ENCODE results near the gene LMNA.

Gene LMNA

DNA sequence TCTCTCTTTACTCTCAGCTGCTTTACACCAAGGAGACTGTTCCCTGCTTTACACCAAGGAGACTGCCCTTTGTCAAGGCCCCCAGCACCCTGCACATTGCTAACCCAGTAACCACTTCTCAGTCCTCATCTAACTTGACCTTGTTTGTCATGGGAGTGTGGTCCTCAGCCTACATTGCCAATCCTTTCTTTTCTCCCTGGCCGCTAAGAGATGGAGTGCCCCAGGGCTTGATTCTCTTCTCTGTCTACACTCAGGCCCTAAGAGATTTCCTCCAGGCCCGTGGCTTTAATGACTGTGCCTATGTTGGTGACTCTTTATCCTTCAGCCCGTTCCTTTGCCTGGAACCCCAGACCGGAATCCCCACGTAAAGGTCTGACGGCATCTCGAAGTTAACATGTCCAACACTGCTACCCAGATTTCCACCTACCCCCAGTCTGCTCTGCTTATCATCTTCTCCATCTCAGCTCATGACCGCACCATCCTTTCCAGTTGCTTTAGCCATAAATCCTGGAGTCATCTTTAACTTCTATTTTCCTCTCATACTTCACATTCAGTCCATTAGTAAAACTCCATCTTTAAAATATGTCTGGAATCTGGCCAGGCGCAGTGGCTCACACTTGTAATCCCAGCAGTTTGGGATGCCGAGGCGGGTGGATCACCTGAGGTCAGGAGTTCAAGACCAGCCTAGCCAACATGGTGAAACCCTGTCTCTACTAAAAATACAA, 29.4 kb downstream of the LMNA start:
- H3K27ac ChIP-seq (replicated peaks), result no peak overlapping the region
- TF ChIP-seq POLR2AphosphoS5 (IDR thresholded peaks at IDR 0.05; ENCODE audit: low read depth), result no peak
- no peak for TF ChIP-seq GABPA (IDR thresholded peaks at IDR 0.05; ENCODE audit: low read depth)
- no peak for TF ChIP-seq SPI1 (IDR thresholded peaks at IDR 0.05; ENCODE audit: borderline replicate concordance, low read depth)
- TF ChIP-seq, protein P1, sequence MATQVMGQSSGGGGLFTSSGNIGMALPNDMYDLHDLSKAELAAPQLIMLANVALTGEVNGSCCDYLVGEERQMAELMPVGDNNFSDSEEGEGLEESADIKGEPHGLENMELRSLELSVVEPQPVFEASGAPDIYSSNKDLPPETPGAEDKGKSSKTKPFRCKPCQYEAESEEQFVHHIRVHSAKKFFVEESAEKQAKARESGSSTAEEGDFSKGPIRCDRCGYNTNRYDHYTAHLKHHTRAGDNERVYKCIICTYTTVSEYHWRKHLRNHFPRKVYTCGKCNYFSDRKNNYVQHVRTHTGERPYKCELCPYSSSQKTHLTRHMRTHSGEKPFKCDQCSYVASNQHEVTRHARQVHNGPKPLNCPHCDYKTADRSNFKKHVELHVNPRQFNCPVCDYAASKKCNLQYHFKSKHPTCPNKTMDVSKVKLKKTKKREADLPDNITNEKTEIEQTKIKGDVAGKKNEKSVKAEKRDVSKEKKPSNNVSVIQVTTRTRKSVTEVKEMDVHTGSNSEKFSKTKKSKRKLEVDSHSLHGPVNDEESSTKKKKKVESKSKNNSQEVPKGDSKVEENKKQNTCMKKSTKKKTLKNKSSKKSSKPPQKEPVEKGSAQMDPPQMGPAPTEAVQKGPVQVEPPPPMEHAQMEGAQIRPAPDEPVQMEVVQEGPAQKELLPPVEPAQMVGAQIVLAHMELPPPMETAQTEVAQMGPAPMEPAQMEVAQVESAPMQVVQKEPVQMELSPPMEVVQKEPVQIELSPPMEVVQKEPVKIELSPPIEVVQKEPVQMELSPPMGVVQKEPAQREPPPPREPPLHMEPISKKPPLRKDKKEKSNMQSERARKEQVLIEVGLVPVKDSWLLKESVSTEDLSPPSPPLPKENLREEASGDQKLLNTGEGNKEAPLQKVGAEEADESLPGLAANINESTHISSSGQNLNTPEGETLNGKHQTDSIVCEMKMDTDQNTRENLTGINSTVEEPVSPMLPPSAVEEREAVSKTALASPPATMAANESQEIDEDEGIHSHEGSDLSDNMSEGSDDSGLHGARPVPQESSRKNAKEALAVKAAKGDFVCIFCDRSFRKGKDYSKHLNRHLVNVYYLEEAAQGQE (IDR thresholded peaks at IDR 0.05; ENCODE audit: insufficient replicate concordance, low read depth), result no peak
- TF ChIP-seq, protein P2, sequence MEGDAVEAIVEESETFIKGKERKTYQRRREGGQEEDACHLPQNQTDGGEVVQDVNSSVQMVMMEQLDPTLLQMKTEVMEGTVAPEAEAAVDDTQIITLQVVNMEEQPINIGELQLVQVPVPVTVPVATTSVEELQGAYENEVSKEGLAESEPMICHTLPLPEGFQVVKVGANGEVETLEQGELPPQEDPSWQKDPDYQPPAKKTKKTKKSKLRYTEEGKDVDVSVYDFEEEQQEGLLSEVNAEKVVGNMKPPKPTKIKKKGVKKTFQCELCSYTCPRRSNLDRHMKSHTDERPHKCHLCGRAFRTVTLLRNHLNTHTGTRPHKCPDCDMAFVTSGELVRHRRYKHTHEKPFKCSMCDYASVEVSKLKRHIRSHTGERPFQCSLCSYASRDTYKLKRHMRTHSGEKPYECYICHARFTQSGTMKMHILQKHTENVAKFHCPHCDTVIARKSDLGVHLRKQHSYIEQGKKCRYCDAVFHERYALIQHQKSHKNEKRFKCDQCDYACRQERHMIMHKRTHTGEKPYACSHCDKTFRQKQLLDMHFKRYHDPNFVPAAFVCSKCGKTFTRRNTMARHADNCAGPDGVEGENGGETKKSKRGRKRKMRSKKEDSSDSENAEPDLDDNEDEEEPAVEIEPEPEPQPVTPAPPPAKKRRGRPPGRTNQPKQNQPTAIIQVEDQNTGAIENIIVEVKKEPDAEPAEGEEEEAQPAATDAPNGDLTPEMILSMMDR (IDR thresholded peaks at IDR 0.05; ENCODE audit: insufficient read depth, low read length), result no peak
- DNase-seq (ENCODE audit: low read depth in 1 of 2, low spot score in 1 of 2), result no peak

DNA sequence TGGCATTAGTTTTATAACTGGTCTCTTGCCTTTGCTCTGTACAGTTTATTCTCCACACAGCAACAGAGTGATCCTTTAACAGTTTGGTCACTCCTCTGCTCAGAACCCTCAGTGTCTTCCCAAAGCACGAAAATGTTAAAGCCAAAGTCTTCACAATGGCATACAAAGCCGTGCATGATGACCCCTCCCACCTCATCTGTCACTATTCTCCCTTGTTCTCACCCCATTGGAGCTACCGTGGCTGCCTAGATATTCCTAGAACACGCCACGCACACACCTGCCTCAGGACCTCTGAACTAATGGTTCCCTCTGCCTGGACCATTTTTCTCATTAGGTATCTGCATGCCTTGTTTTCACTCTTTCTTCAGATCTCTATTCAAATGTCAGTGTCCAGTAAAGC, 30.2 kb downstream of the LMNA start:
- H3K4me3 ChIP-seq (replicated peaks; ENCODE audit: insufficient read depth, low read length), result no peak overlapping the region
- TF ChIP-seq, protein P2 (IDR thresholded peaks at IDR 0.05; ENCODE audit: insufficient read depth, low read length), result no peak
- TF ChIP-seq, protein P1 (IDR thresholded peaks at IDR 0.05; ENCODE audit: insufficient replicate concordance, low read depth), result no peak
- TF ChIP-seq POLR2AphosphoS5 (IDR thresholded peaks at IDR 0.05; ENCODE audit: low read depth) (no peak), GABPA (IDR thresholded peaks at IDR 0.05; ENCODE audit: low read depth) (no peak), SPI1 (IDR thresholded peaks at IDR 0.05; ENCODE audit: borderline replicate concordance, low read depth) (no peak)
- no peaks in the 10 kb centered on the region for H3K27me3 ChIP-seq (ENCODE audit: insufficient read depth, poor library complexity, severe bottlenecking)
- no peak for DNase-seq (ENCODE audit: low read depth in 1 of 2, low spot score in 1 of 2)
- H3K27ac ChIP-seq (replicated peaks), result no peak overlapping the region

More for the DNA sequence above, 29.4 kb downstream of the LMNA start:
- H3K4me3 ChIP-seq (replicated peaks; ENCODE audit: insufficient read depth, low read length), result no peak overlapping the region
- no peaks in the 10 kb centered on the region for H3K27me3 ChIP-seq (ENCODE audit: insufficient read depth, poor library complexity, severe bottlenecking)

DNA sequence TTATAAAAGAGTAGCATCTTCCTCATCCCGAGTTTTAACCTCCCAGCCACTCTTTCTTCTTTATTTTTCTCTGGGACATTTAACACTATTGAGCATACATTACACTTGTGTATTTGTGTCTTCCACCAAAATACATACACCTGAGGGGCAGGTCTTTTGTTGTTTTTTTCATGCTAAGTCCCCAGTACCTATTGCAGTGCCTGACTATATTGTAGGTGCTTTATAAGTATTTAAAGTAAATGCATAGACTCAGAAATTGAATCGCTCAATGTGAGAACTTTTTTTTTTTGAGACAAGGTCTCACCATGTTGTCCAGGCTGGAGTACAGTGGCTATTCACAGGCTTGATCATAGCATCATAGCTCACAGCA, 31.1 kb downstream of the LMNA start:
- TF ChIP-seq, protein P2 (IDR thresholded peaks at IDR 0.05; ENCODE audit: insufficient read depth, low read length), result no peak
- no peak for TF ChIP-seq GABPA (IDR thresholded peaks at IDR 0.05; ENCODE audit: low read depth)
- TF ChIP-seq SPI1 (IDR thresholded peaks at IDR 0.05; ENCODE audit: borderline replicate concordance, low read depth), result no peak
- TF ChIP-seq, protein P1 (IDR thresholded peaks at IDR 0.05; ENCODE audit: insufficient replicate concordance, low read depth), result no peak
- TF ChIP-seq POLR2AphosphoS5 (IDR thresholded peaks at IDR 0.05; ENCODE audit: low read depth), result no peak
- Histone ChIP-seq H3K27me3 (ENCODE audit: insufficient read depth, poor library complexity, severe bottlenecking) (no peaks in the 10 kb centered on the region), H3K27ac (replicated peaks) (no peak overlapping the region), H3K4me3 (replicated peaks; ENCODE audit: insufficient read depth, low read length) (no peak overlapping the region)
- no peak for DNase-seq (ENCODE audit: low read depth in 1 of 2, low spot score in 1 of 2)
